ENCODE results near the gene EFHC2. TPM values are rescaled to one million over a fixed set of nuclear protein-coding genes. Genes with fewer than 3 reads are reported as not detected.

Gene EFHC2
- total RNA-seq, 1 experiment from 2014 or later = not detected

GRCh38 chrX:44239036-44239435, 104.4 kb downstream of the EFHC2 start (continued):
- no peak for TF ChIP-seq CTCF (IDR thresholded peaks at IDR 0.05 in 2 of 3, conservative IDR thresholded peaks at IDR 0.05 in 1 of 3; ENCODE audit: borderline replicate concordance in 1 of 3, insufficient read depth in 1 of 3, low read depth in 2 of 3, low read length in 2 of 3)

GRCh38 chrX:44235534-44235933, 107.9 kb downstream of the EFHC2 start:
- POLR2A ChIA-PET = no interaction called here
- no peak for DNase-seq (ENCODE audit: low read depth, low spot score)
- intact Hi-C loops (cut with micrococcal nuclease) = no loop called here
- TF ChIP-seq POLR2A (IDR thresholded peaks at IDR 0.05; ENCODE audit: borderline replicate concordance, extremely low read depth, insufficient read depth, insufficient read length) (no peak), CEBPB (IDR thresholded peaks at IDR 0.05; ENCODE audit: low read depth) (no peak), ZFX (IDR thresholded peaks at IDR 0.05) (no peak), ZNF274 (IDR thresholded peaks at IDR 0.05; ENCODE audit: low read depth, low read length) (no peak), SRF (IDR thresholded peaks at IDR 0.05; ENCODE audit: low read depth) (no peak), CBX3 (IDR thresholded peaks at IDR 0.05; ENCODE audit: low read depth) (no peak), ELF1 (IDR thresholded peaks at IDR 0.05; ENCODE audit: borderline replicate concordance, low read depth) (no peak), EZH2phosphoT487 (IDR thresholded peaks at IDR 0.05; ENCODE audit: borderline replicate concordance) (no peak), EZH2 (IDR thresholded peaks at IDR 0.05) (no peak), FOSL1 (IDR thresholded peaks at IDR 0.05; ENCODE audit: low read depth) (no peak), ZBTB33 (IDR thresholded peaks at IDR 0.05; ENCODE audit: extremely low read depth, insufficient replicate concordance, low read length) (no peak), MAX (IDR thresholded peaks at IDR 0.05) (no peak), SIN3A (IDR thresholded peaks at IDR 0.05; ENCODE audit: low read depth) (no peak), REST (IDR thresholded peaks at IDR 0.05; ENCODE audit: low read depth) (no peak), TCF7L2 (IDR thresholded peaks at IDR 0.05; ENCODE audit: borderline replicate concordance, extremely low read depth, insufficient read depth, insufficient read length) (no peak), SP1 (IDR thresholded peaks at IDR 0.05; ENCODE audit: low read depth) (no peak), POLR2AphosphoS5 (IDR thresholded peaks at IDR 0.05; ENCODE audit: low read depth, low read length) (no peak), YY1 (IDR thresholded peaks at IDR 0.05; ENCODE audit: extremely low read depth, insufficient replicate concordance, low read depth, low read length) (no peak)

More at GRCh38 chrX:44235534-44235933, 107.9 kb downstream of the EFHC2 start:
- RAD21 ChIA-PET (ENCODE audit: low non-redundant PET in 1 of 2, low total read pairs in 2 of 2, uncharacterized antibody in 2 of 2, unreplicated experiment in 2 of 2) = no interaction called here
- H2AFZ ChIP-seq (ENCODE audit: low read depth, low read length, poor library complexity, severe bottlenecking) = no peak overlapping the region
- H3K4me1 ChIP-seq (ENCODE audit: control insufficient read depth in 1 of 2, insufficient read depth in 2 of 2, low read length in 2 of 2) = no peaks in the 10 kb centered on the region
- no peaks in the 10 kb centered on the region for H4K20me1 ChIP-seq (ENCODE audit: insufficient read depth)
- no peak overlapping the region for H3K4me2 ChIP-seq (ENCODE audit: low read length)
- CTCF ChIA-PET = interaction anchor here (0.7 kb wide), 1 partner anchor 8 kb away, joined by 3 read pairs; no protein-coding TSS in a partner anchor
- no peaks in the 10 kb centered on the region for H3K79me2 ChIP-seq (ENCODE audit: insufficient read depth, low read length)
- no peaks in the 10 kb centered on the region for H3K9me2 ChIP-seq (ENCODE audit: insufficient read depth)
- no peak overlapping the region for H3K27ac ChIP-seq (ENCODE audit: low read depth, low read length)
- no peaks in the 10 kb centered on the region for H3K36me3 ChIP-seq (ENCODE audit: control insufficient read depth in 1 of 2, insufficient read depth in 2 of 2, low read length in 2 of 2)
- no peak overlapping the region for H3K4me3 ChIP-seq (replicated peaks in 1 of 2; ENCODE audit: low read depth in 1 of 2, low read length in 2 of 2)
- no peak overlapping the region for H3K9ac ChIP-seq (ENCODE audit: low read length)
- no TSS peak for BruUV-seq (replicated peaks)
- no peaks in the 10 kb centered on the region for H3K27me3 ChIP-seq (ENCODE audit: insufficient read depth, low read length)
- no peaks in the 10 kb centered on the region for H3K9me3 ChIP-seq (ENCODE audit: control insufficient read depth in 1 of 2, insufficient read depth in 1 of 2, low read depth in 1 of 2, low read length in 2 of 2)
- no peak for ATAC-seq
